T-helper 17 cell (primary cell): ENCODE measurements around the gene SIGLEC12. TPM values are rescaled to one million over a fixed set of nuclear protein-coding genes. Genes with fewer than 3 reads are reported as not detected.

ENCODE experiments used
- ATAC-seq: fragments of 150-1000 bp; cut with Tn5 transposase; 2 replicates; pipeline ENCODE4 v1.10.0; 2021; ENCODE audit warnings: mild to moderate bottlenecking, moderate library complexity
- DNase-seq, 3 donors: peaks; one replicate each; pipeline versions ENCODE4 v3.0.0 to v3.0.0-alpha.2; 2020 to 2021
- H3K9me3 ChIP-seq: one replicate; pipeline ENCODE4 v1.7.0; 2013; ENCODE audit warnings: low read length, mild to moderate bottlenecking; ENCODE audit not compliant: control insufficient read depth, poor library complexity, severe bottlenecking
- H3K27ac Mint-ChIP-seq: one replicate; pipeline ENCODE4 v1.8.0; 2022; ENCODE audit warnings: mild to moderate bottlenecking, moderate library complexity, mixed read lengths
- H3K27me3 Mint-ChIP-seq: one replicate; pipeline ENCODE4 v1.8.0; 2022; ENCODE audit warnings: mixed read lengths
- H3K36me3 Mint-ChIP-seq: one replicate; pipeline ENCODE4 v1.8.0; 2022; ENCODE audit warnings: low read depth, mixed read lengths
- H3K4me1 Mint-ChIP-seq: one replicate; pipeline ENCODE4 v1.8.0; 2022; ENCODE audit warnings: mild to moderate bottlenecking, mixed read lengths
- H3K4me3 Mint-ChIP-seq: one replicate; pipeline ENCODE4 v1.8.0; 2022; ENCODE audit warnings: mild to moderate bottlenecking, moderate library complexity, mixed read lengths
- total RNA-seq, 4 donors: library from RNA in 2 of 4; stranded (reverse) in 2 of 4; gene quantifications; one replicate each; pipeline ENCODE4 v1.2.3 and lab custom pipeline; 2022 to 2026

SIGLEC12 gene
- not detected for total RNA-seq
- 0 to 0.12 reads per million in 2 donors for total RNA-seq (lab: John Stamatoyannopoulos, UW)

DNA sequence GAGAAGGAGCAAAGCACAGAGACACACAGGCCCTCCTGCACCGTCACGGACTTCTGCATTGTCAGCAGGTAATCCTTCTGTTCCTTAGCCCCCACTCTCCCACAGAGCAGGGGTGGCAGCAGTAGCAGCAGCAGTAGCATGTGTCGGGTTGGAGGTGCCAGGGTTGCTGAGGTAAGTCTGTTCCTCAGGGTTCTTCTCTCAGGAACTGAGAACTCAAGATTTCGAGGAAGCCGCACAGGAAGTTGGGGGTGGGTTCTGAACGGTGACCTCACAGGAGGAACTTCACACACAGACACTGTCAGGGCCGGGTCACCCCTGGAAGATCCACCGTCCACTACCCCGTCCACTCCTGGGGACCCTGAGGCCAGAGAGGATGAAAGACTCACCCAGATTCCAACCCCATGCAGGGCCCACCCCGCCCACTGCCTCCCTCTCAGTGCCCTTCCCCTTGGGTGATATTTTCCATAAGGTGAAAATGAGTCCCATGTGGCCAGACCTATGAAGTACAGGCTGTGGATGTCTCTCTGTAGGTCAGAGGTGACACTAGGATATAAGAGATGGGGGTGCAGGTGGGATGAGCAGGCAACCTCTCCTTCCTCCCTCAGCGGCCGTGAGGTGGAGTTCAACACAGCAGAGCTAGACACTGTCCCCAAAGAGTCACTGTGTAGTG, at the start of gene SIGLEC12:
SIGLEC12 (minus strand) TSS at position 207 of the 670 bp plus-strand sequence; CDS start at position 140, 67 bp downstream.
- H3K9me3 ChIP-seq: no peaks in the 10 kb centered on the region
- Mint-ChIP-seq H3K4me3 (no peak within 1 kb of the TSS), H3K4me1 (peaks cover 13% of the 10 kb centered on the region), H3K27me3 (peaks cover 18% of the 10 kb centered on the region), H3K27ac (no peak within 1 kb of the TSS), H3K36me3 (no peaks in the 10 kb centered on the region)
- no peak for DNase-seq
- peak; percentile 25 for ATAC-seq

DNA sequence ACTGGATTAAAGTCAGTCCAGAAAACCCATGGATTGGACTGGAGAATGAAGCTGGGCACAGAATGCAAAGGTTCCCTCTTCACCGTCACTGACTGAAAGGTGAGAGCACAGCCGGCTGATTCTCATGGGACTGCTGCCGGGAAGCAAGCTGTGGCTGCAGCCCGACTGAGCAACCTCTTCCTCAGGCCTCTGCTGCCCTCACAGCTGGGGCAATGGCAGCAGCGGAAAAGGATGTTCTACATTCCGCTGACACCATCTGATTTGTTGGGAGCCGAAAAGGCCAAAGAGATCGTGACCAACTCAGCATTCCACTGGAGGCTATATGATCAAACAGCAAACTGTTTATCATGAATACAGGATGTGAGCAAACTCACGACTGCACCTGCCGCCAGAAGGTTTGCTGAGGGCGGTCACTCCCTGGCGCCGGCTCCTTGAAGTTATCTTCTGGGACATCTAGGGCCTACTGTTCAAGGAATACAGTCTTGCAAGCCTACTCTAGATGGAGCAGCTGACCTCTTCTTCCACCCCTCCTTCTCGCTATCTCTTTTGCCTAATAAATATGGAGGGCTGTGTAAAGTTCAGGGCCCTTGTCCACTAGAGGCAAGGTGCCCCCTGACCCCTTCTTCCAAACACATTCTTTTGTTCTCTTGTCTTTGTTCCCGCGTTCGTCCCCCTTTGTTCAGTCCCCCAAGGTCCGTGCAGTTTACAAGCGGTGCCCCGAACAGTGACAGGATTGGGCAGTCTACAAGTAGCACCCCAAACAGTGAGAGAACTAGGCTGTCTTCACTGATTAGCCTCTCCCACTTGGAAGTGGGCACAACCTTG, 49.5 kb upstream of the SIGLEC12 start:
- Mint-ChIP-seq H3K27me3 (peaks cover 55% of the 10 kb centered on the region), H3K4me3 (peak overlapping the region; percentile 67), H3K36me3 (peaks cover 3% of the 10 kb centered on the region), H3K4me1 (peaks cover 7% of the 10 kb centered on the region), H3K27ac (no peak overlapping the region)
- H3K9me3 ChIP-seq: no peaks in the 10 kb centered on the region
- DNase-seq (no peak), ATAC-seq (no peak)

DNA sequence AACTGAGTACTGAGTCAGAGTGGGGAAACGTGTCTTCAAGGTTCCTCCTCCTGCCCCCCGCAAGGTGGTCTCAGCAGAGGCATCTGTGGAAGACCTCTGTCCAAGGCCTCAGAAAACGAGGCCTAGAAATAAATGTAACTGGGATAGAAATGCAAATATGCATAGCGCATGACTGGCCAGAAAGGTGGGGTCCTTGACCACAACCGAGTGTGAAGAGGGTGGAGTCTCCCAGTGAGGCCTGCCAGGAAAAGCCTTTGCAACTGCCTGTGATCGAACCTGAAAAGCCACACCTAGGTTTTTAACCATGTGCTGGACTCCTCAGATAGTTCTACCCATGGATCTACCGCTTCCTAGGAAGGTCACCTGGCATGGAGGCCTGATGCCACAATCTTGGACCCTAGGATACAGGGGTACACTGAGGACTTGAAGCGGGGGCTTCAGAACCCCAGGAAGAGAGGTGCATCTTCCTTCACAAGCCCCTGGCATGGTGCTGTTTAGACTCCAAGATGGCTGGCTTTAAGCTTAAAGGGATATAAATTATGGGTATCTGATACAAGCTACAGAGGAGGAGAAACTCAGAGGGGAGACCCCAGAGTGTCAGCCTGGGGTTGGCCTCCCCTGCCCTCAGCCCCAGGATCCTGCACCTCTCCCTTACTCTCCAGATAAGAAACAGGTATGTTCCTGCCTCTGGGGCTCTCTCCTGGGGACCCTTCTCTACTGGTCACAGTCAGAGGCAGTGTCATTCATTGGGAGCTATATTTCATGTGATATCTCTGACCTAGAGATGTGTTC, 48.1 kb upstream of the SIGLEC12 start:
- Mint-ChIP-seq H3K36me3 (peaks cover 3% of the 10 kb centered on the region), H3K27ac (no peak overlapping the region), H3K4me1 (peaks cover 7% of the 10 kb centered on the region), H3K4me3 (peak overlapping the region; percentile 72), H3K27me3 (peaks cover 61% of the 10 kb centered on the region)
- ATAC-seq (no peak), DNase-seq (no peak)
- H3K9me3 ChIP-seq: no peaks in the 10 kb centered on the region

DNA sequence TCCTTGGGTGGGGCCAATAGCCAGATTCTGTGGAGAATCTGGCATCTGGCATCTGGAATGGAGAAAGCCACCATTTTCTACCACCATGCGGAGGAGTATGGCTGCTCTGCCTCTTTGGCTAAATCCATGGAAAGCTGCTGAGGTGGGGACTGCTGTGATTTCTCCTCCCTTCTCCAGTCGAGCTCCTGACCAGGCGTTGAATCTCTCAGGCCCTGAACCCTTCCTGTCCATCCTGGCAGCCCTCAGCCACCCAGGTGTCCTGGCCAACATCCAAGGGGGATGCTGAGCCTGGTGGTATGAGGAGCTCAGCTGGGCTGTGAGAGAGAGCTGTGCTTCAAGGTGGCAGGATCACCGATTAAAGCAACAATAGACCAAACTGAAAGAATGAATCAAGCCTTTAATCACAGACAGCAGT, 47.3 kb upstream of the SIGLEC12 start:
- peaks cover 6% of the 10 kb centered on the region for H3K36me3 Mint-ChIP-seq
- no peak overlapping the region for H3K27ac Mint-ChIP-seq
- peak overlapping the region; percentile 72 for H3K4me3 Mint-ChIP-seq
- no peaks in the 10 kb centered on the region for H3K9me3 ChIP-seq
- DNase-seq (no peak), ATAC-seq (no peak)
- peaks cover 62% of the 10 kb centered on the region for H3K27me3 Mint-ChIP-seq
- peaks cover 7% of the 10 kb centered on the region for H3K4me1 Mint-ChIP-seq

DNA sequence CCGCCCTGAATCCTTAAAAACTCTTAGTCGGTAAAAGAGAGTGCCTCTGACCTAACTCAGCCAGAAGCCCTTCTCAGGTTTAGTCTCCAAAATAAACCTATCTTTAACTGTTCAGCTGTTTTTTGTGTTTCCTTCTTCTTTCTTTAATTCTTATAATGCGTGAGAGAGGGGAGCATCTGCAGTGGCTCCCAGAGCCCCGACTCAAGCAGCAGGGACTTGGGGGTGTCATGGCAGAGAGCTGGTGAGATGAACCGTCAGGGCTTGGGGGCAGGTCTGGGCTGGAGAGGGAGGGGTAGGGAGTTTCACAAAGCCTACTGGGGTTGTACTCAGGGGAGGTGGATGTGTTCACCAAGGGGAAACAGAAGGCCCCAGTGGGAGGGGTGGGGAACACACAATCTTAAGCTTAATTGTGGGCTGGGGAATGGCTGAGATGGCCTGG, 46.6 kb upstream of the SIGLEC12 start:
- ATAC-seq (no peak), DNase-seq (no peak)
- Mint-ChIP-seq H3K27ac (no peak overlapping the region), H3K4me3 (no peak overlapping the region), H3K4me1 (peaks cover 7% of the 10 kb centered on the region), H3K27me3 (peaks cover 65% of the 10 kb centered on the region), H3K36me3 (peaks cover 6% of the 10 kb centered on the region)
- H3K9me3 ChIP-seq: no peaks in the 10 kb centered on the region

DNA sequence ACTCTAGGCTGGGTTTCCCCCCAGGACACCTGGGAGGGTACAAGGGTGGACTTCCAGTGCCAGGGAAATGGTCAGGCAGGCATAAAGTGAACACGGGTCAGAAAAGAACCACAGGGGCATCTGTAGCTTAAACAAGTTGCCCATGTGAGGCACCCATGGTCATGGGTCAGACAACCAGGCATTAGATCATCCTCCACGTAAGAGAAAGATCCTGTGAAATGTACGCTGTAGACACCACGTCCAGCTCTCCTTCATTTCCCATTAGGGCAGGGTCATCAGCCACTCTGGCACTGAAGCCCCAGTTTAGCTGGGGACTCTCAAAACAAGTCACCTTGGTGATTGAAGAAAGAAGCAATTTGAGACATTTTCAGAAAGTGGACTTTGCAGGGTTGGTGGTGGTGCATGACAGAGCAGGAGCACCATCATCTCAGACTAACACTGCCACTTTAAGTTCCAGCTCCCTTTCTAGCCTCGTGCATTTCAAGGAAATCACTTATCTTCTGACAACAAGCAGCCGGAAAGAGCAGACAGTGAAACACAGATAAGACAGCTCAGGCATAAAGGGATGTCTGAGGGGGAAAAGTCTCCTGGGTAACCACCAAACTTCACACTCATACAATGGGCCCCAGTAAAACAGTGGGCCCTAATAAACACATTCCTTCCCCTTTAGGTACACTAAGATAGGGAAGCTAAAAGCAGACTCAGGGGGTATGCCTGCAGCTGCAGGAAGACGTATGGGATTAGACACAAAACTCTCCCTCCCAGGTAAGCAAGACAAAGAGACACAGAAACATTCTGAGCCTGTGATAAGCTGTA, 46.0 kb upstream of the SIGLEC12 start:
- no peak for DNase-seq
- no peaks in the 10 kb centered on the region for H3K9me3 ChIP-seq
- ATAC-seq: no peak
- peaks cover 71% of the 10 kb centered on the region for H3K27me3 Mint-ChIP-seq
- peaks cover 5% of the 10 kb centered on the region for H3K36me3 Mint-ChIP-seq
- H3K4me3 Mint-ChIP-seq: no peak overlapping the region
- peaks cover 7% of the 10 kb centered on the region for H3K4me1 Mint-ChIP-seq
- H3K27ac Mint-ChIP-seq: no peak overlapping the region

DNA sequence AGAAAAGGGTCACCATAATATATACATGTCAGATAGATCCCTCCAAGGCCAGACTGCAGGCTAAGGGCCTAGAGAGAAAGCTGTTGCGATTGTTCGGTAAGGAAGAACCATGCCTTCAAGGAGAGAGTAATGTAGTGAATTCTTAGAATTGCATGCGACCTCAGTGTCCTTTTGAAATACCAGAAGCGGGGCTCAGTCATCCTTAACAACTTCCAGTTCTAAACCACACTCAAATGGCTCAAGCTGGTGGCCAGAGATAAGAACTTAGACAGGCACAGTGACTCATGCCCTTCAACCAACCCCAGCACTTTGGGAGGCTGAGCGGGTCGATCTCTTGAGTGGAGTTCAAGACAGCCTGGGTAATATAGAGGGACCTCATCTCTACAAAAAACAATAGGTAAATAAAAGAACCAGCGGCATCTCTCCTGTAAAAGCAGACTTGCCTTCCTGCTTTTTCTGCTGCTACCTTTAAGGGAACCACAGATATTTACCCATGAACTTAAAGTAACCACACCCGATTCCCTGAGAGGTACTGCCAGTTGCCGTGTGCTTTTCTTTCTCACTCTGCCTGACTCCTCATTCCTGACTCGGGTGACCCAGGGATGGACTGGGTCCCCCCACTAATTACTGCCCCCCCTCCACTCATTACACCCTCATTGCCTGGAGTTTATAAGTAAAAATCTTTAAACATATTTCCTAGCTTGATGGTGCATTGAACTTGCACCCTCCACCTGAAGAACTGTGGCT, 45.2 kb upstream of the SIGLEC12 start:
- DNase-seq: no peak
- Mint-ChIP-seq H3K27me3 (peaks cover 76% of the 10 kb centered on the region), H3K4me3 (no peak overlapping the region)

DNA sequence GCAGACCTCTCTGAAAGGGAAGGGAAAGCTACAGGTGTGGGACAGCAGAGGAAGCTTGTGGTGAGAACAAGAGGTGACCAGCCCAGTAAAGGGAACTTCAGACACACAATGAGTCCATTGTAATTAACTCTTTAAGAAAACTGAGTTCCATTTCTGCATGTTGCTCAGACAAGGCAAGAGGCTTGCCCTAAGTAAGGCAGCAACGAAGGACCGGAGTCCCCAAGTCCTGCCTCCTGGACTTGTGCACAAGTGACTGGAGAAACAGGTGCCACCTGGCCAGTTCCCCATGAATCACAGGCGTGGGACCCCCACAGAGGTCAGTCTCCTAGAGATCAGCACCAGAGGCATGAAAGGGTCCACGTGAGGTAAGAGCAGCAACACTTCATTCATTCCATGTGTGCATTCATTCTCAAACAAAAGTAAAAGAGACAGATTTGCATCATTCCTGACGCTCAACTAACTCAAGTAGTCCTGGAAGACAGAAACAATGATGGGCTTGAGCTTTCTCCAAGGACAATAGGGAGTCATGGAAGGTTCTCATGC, 44.6 kb upstream of the SIGLEC12 start:
- H3K36me3 Mint-ChIP-seq: peaks cover 2% of the 10 kb centered on the region
- H3K27ac Mint-ChIP-seq: no peak overlapping the region

More for the DNA sequence above, 45.2 kb upstream of the SIGLEC12 start:
- no peaks in the 10 kb centered on the region for H3K9me3 ChIP-seq
- H3K4me1 Mint-ChIP-seq: peaks cover 7% of the 10 kb centered on the region
- no peak for ATAC-seq
- no peak overlapping the region for H3K27ac Mint-ChIP-seq
- H3K36me3 Mint-ChIP-seq: peaks cover 2% of the 10 kb centered on the region

DNA sequence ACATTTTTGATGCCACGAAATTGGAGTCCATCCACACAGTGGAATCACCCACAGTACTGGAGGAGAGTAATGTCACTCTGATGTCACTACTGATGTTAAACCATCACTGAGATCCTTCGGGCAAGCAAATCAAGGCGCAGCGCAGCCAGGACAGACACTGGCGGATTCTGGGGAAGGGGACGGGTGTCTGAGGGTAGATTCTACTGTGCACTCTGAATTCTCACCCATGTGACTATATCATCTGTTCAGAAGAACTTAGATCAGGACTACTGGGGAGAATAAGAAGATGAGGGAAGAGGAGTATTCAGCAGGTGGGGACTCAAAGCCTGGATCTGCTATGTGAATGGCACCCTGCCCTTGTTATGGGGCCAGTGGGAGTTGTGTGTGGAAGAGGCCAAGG, 42.4 kb upstream of the SIGLEC12 start:
- Mint-ChIP-seq H3K27me3 (peaks cover 73% of the 10 kb centered on the region), H3K4me3 (no peak overlapping the region), H3K36me3 (peaks cover 2% of the 10 kb centered on the region), H3K27ac (no peak overlapping the region), H3K4me1 (peaks cover 2% of the 10 kb centered on the region)
- ATAC-seq (no peak), DNase-seq (no peak)
- H3K9me3 ChIP-seq: no peaks in the 10 kb centered on the region

More for the DNA sequence above, 44.6 kb upstream of the SIGLEC12 start:
- no peaks in the 10 kb centered on the region for H3K9me3 ChIP-seq
- no peak for DNase-seq
- Mint-ChIP-seq H3K27me3 (peaks cover 76% of the 10 kb centered on the region), H3K4me1 (peaks cover 2% of the 10 kb centered on the region), H3K4me3 (no peak overlapping the region)
- ATAC-seq: no peak

DNA sequence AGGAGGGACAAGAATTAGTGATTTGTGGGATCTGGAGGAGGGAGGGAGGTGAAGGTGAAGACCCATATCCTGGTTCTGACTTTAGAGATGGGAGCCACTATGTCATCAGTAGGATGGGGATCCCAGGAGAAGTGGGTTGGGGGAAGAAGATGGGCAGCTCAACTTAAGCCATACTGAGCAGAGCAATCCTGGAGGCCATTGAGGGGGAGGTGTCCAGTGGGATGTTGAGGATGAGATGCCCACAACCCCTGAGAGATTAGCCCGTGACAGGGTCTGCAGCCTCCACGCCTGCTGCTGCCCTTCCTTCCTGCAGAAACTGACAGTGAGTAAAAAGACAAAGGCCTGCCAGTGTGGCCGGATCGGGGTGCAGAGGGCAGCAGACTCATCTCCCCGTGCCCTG, 41.1 kb upstream of the SIGLEC12 start:
- H3K4me3 Mint-ChIP-seq: no peak overlapping the region
- no peaks in the 10 kb centered on the region for H3K9me3 ChIP-seq
- peaks cover 2% of the 10 kb centered on the region for H3K4me1 Mint-ChIP-seq
- DNase-seq: no peak
- H3K36me3 Mint-ChIP-seq: peaks cover 2% of the 10 kb centered on the region
- peaks cover 77% of the 10 kb centered on the region for H3K27me3 Mint-ChIP-seq
- ATAC-seq: no peak
- H3K27ac Mint-ChIP-seq: no peak overlapping the region

DNA sequence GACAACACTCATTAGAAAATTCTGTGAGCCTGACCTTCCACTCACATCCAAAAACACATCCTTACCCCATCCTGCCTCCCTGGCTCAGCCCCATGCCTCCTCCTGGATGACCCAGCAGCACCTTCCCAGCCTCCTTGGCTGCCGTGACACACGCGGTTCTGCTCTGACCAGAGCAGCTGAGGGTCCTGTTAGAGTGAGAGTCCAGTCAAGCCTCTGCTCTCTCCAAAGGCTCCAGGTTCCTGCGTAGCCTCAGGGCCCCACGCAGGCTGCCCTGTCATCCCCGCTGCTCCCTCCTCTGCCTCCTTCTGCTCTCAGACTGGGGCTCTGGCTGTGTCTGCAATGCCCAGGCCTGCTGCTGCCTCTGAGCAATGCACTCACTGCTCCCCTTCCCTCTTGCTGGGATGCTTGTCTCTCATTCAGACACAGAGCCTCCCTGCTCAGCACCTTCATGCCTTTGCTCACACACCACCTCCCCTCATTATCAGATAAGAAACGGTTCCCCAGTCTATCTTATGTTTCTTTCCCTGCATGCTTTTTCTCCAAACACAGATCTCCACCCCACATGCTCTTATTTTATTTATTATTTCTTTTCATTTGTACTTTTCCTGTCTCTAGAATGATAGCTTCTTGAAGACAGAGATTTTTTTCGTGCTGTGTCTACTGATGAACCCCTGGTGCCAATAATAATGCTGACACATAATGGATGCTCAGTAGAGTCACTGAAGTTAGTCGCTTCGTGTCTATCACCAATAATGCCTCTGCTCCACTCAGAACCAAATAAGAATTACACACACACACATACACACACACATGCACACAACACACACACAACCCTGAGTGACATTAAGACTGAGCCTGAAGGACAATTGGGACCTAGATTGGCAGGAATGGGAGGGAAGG, 40.1 kb upstream of the SIGLEC12 start:
- DNase-seq: no peak
- H3K4me1 Mint-ChIP-seq: no peaks in the 10 kb centered on the region
- ATAC-seq: no peak
- H3K27me3 Mint-ChIP-seq: peaks cover 73% of the 10 kb centered on the region
- no peaks in the 10 kb centered on the region for H3K9me3 ChIP-seq
- H3K4me3 Mint-ChIP-seq: no peak overlapping the region
- peaks cover 2% of the 10 kb centered on the region for H3K36me3 Mint-ChIP-seq
- no peak overlapping the region for H3K27ac Mint-ChIP-seq
